Peyer's patch (tissue), 4 donors: ENCODE data around the gene NSL1. TPM values are rescaled to one million over a fixed set of nuclear protein-coding genes. Genes with fewer than 3 reads are reported as not detected.
A peak's percentile ranks its signal among the peaks of the same experiment; 100 is the strongest.
"Not testable (repeated sequence)": the region's sequence is repeated elsewhere in the genome, so short reads cannot be mapped to it uniquely, and the experiment has no call there.

ENCODE experiments used
- DNase-seq, 3 donors: peaks; one replicate each; pipeline ENCODE4 v3.0.0-alpha.2; 2017 to 2019
- H3K27ac ChIP-seq, 4 donors: fragments of 200-600 bp; sonication (generic); one replicate each; pipeline ENCODE4 v1.5.1; 2016 to 2019
- H3K27me3 ChIP-seq, 2 donors: fragments of 200-600 bp; sonication (generic); one replicate each; pipeline ENCODE4 v1.5.1; 2019
- H3K36me3 ChIP-seq, 3 donors: fragments of 200-600 bp; sonication (generic); one replicate each; pipeline ENCODE4 v1.5.1; 2016 to 2019
- H3K4me1 ChIP-seq, 4 donors: fragments of 200-600 bp; sonication (generic); one replicate each; pipeline ENCODE4 v1.5.1; 2016 to 2019
- H3K4me3 ChIP-seq, 4 donors: fragments of 200-600 bp; sonication (generic); 1 replicate in 3 of 4; 2 replicates in 1 of 4; pipeline ENCODE4 v1.5.1; 2016 to 2019; ENCODE audit warnings: mild to moderate bottlenecking in 1 of 4
- H3K9me3 ChIP-seq, 4 donors: fragments of 200-600 bp; sonication (generic); one replicate each; pipeline ENCODE4 v1.5.1; 2016 to 2019; ENCODE audit warnings: mild to moderate bottlenecking in 1 of 4
- POLR2A ChIP-seq, 2 donors: fragments of 450-650 bp; IDR thresholded peaks; one replicate each; pipeline ENCODE4 v1.5.1; 2017; ENCODE audit warnings: antibody characterized with exemption in 2 of 2, mild to moderate bottlenecking in 2 of 2, moderate library complexity in 2 of 2
- total RNA-seq, 4 donors: library from RNA; depleted of rRNA; stranded (reverse); fragments of >200 nt; gene quantifications; one replicate each; pipeline ENCODE4 v1.1.0, GENCODE V29; 2016
- TF ChIP-seq, protein P1 (sequence below), 6 experiments: fragments of 450-650 bp in 4 of 6; fragments of 200-600 bp in 2 of 6; sonication (generic) in 1 of 6; IDR thresholded peaks; one replicate each; pipeline ENCODE4 v1.5.1; 2017 to 2019; ENCODE audit warnings: antibody characterized with exemption in 6 of 6, mild to moderate bottlenecking in 3 of 6, moderate library complexity in 1 of 6

NSL1 gene
- total RNA-seq, 4 donors from 2014 or later = 29.2 to 61.9 (median 39.0) TPM

DNA sequence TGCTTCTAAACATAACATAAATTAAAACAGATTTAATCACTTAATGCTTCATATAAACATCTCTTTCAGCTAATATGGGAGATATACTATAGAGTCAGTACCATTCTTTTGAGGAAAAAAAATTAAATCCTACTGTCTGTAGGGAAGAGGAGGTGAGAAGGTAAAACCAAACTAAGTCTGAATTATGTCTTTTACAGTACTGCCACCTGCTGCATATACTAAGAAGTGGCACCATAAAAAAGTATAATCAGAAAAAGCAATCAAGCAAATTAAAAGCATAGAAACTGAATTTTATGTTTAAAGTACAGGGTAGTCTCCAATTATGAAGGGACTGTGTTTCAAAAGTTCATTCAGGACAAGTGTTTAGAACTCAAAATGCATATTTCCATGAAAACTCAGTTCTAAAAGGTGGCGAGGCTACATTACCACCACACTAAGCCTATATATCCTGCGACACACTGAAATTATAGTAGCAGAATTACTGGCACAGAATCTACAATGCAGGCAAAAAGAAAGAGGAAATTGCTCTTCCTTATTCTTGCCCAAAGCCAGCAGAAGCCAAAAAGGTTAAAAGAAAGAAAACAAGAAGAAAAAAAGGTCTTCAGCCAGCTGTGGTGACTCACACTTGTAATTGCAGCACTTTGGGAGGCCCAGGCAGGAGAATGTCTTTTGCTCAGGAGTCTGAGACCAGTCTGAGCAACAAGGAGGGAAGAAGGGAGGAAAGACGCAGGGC is 9.0 kb downstream of the NSL1 start:
- TF ChIP-seq POLR2A (IDR thresholded peaks at IDR 0.05) = no peak
- TF ChIP-seq, protein P1, sequence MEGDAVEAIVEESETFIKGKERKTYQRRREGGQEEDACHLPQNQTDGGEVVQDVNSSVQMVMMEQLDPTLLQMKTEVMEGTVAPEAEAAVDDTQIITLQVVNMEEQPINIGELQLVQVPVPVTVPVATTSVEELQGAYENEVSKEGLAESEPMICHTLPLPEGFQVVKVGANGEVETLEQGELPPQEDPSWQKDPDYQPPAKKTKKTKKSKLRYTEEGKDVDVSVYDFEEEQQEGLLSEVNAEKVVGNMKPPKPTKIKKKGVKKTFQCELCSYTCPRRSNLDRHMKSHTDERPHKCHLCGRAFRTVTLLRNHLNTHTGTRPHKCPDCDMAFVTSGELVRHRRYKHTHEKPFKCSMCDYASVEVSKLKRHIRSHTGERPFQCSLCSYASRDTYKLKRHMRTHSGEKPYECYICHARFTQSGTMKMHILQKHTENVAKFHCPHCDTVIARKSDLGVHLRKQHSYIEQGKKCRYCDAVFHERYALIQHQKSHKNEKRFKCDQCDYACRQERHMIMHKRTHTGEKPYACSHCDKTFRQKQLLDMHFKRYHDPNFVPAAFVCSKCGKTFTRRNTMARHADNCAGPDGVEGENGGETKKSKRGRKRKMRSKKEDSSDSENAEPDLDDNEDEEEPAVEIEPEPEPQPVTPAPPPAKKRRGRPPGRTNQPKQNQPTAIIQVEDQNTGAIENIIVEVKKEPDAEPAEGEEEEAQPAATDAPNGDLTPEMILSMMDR (IDR thresholded peaks at IDR 0.05) = peak; percentile 14 to 81 (median 60)
- Histone ChIP-seq H3K9me3 (no peaks in the 10 kb centered on the region), H3K4me3 (no peak overlapping the region), H3K36me3 (peaks cover 0 to 40% (median 0%) of the 10 kb centered on the region in 3 donors), H3K27ac (no peak overlapping the region), H3K27me3 (no peaks in the 10 kb centered on the region), H3K4me1 (no peaks in the 10 kb centered on the region)
- DNase-seq = no peak

DNA sequence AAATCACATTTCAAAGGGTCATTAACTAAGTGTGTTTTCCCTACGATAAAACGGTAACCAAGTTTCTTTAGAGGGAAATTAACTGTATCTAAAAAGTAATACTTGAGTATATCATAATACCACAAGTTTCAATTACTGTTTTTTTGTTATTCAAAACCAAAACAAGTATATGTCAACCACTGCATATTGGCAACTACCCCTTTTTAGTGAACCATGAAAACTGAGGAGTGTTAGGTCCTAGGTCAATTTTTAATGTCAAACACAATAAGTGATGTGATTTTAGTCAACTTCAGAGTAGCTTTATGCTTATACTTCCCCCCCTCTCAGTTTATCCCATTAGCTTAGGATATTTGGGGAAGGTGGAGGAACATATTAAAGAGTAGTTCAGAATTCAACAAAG is 10.4 kb downstream of the NSL1 start:
- no peaks in the 10 kb centered on the region for H3K4me1 ChIP-seq
- peaks cover 0 to 32% (median 0%) of the 10 kb centered on the region in 3 donors for H3K36me3 ChIP-seq
- no peaks in the 10 kb centered on the region for H3K9me3 ChIP-seq
- TF ChIP-seq, protein P1 (IDR thresholded peaks at IDR 0.05) = no peak
- no peak for TF ChIP-seq POLR2A (IDR thresholded peaks at IDR 0.05)
- no peaks in the 10 kb centered on the region for H3K27me3 ChIP-seq
- no peak overlapping the region for H3K27ac ChIP-seq
- DNase-seq = no peak
- H3K4me3 ChIP-seq = no peak overlapping the region

DNA sequence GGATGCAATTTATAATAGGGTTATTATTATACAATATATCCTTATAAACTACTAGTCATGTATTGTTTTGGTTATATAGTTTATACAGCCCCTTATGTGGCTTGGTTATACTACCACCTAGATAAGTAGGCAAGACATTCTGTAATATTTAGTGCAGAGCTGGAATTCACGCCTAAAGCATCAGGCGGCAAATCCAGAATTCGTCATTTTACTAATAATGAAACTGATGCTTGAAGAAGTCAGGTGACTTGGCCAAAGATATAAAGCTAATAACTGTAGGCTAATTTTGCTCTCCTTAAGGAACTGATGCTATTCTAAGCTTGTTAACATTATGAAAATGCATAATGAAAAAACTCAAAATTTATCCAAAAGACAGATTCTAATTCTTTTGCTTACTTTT is 10.8 kb downstream of the NSL1 start:
- Histone ChIP-seq H3K36me3 (peaks cover 0 to 27% (median 0%) of the 10 kb centered on the region in 3 donors), H3K27me3 (no peaks in the 10 kb centered on the region), H3K27ac (no peak overlapping the region), H3K4me3 (no peak overlapping the region), H3K9me3 (no peaks in the 10 kb centered on the region), H3K4me1 (no peaks in the 10 kb centered on the region)
- no peak for TF ChIP-seq POLR2A (IDR thresholded peaks at IDR 0.05)
- TF ChIP-seq, protein P1 (IDR thresholded peaks at IDR 0.05) = no peak
- DNase-seq = no peak

DNA sequence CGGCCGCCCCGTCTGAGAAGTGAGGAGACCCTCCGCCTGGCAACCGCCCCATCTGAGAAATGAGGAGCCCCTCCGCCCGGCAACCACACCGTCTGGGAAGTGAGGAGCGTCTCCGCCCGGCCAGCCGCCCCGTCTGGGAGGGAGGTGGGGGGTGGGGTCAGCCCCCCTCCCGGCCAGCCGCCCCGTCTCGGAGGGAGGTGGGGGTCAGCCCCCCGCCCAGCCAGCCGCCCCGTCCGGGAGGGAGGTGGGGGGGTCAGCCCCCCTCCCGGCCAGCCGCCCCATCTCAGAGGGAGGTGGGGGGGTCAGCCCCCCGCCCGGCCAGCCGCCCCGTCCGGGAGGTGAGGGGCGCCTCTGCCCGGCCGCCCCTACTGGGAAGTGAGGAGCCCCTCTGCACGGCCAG is 12.5 kb downstream of the NSL1 start:
- not testable (repeated sequence) for H3K4me1 ChIP-seq, H3K27me3 ChIP-seq, H3K9me3 ChIP-seq, H3K27ac ChIP-seq, H3K4me3 ChIP-seq, DNase-seq
- peaks cover 0 to 12% (median 0%) of the 10 kb centered on the region in 3 donors for H3K36me3 ChIP-seq

DNA sequence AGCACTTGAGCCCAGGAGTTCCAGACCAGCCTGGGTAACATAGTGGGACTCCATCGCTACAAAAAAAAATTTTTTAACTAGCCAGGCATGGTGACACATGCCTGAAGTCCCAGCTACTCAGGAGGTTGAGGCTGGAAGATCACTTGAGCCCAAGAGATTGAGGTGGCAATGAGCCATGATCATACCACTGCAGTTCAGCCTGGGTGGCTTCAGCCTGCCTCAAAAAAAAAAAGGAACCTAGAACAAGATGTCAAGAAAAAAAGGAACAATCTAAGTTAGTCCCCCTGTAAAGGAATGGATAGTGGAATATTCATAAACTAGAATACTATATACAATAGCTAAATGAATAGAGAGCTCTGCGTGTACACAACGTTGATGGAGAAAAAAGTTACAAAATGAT is 14.4 kb downstream of the NSL1 start:
- no peaks in the 10 kb centered on the region for H3K4me1 ChIP-seq
- no peaks in the 10 kb centered on the region for H3K27me3 ChIP-seq
- H3K9me3 ChIP-seq = no peaks in the 10 kb centered on the region
- no peak overlapping the region for H3K4me3 ChIP-seq
- peaks cover 0 to 3% (median 0%) of the 10 kb centered on the region in 3 donors for H3K36me3 ChIP-seq
- TF ChIP-seq POLR2A (IDR thresholded peaks at IDR 0.05) = no peak
- TF ChIP-seq, protein P1 (IDR thresholded peaks at IDR 0.05) = no peak
- no peak for DNase-seq
- H3K27ac ChIP-seq = no peak overlapping the region

DNA sequence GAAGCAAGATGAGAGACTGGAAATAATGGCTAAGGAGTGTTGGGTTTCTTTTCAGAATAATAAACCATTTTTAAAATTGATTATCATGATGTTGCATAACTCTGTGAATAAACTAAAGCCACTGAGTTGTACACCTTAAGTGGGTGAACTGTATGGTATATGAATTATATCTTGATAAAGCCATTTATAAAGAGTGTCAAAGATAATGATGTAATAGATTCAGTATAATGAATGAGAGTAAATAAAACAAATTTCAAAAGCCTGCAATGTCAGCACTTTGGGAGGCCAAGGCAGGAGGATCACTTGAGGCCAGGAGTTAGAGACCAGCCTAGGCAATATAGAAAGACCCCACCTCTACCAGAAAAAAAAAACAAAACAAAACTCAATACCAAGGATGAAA is 16.3 kb downstream of the NSL1 start:
- Histone ChIP-seq H3K4me1 (no peaks in the 10 kb centered on the region), H3K36me3 (no peaks in the 10 kb centered on the region), H3K27ac (no peak overlapping the region), H3K9me3 (no peaks in the 10 kb centered on the region), H3K27me3 (no peaks in the 10 kb centered on the region), H3K4me3 (no peak overlapping the region)
- no peak for TF ChIP-seq POLR2A (IDR thresholded peaks at IDR 0.05)
- TF ChIP-seq, protein P1 (IDR thresholded peaks at IDR 0.05) = no peak
- no peak for DNase-seq
